Keratinocyte (primary cell): ENCODE data around the gene NAPA. TPM values are rescaled to one million over a fixed set of nuclear protein-coding genes. Genes with fewer than 3 reads are reported as not detected.

Experiments used
- DNase-seq: peaks from one replicate; pipeline ENCODE4 v3.0.0-alpha.2; 2011; ENCODE audit warnings: low read depth, missing footprints, low spot score
- FAIRE-seq: peaks from 2 replicates; lab custom pipeline; 2011; peaks lifted over from hg19 to GRCh38; lab: Jason Lieb, UNC
- H2AFZ ChIP-seq: 2 replicates; pipeline ENCODE4 v1.6.0; 2012; ENCODE audit warnings: low read length, control low read depth, inconsistent platforms; ENCODE audit not compliant: control insufficient read depth
- H3K27ac ChIP-seq: 2 replicates; pipeline ENCODE4 v1.5.1; 2011; ENCODE audit warnings: low read length; ENCODE audit not compliant: control insufficient read depth, insufficient read depth
- H3K27me3 ChIP-seq: 3 replicates; pipeline ENCODE4 v1.6.0; 2011; ENCODE audit warnings: low read length; ENCODE audit not compliant: control insufficient read depth, insufficient read depth; ENCODE audit errors: extremely low read depth
- H3K36me3 ChIP-seq, 2 experiments: 2 replicates in 1 of 2; 3 replicates in 1 of 2; pipeline ENCODE4 v1.5.1; 2011; ENCODE audit warnings: low read length in 2 of 2, mild to moderate bottlenecking in 1 of 2; ENCODE audit not compliant: control insufficient read depth in 2 of 2, insufficient read depth in 2 of 2; ENCODE audit errors: extremely low read depth in 1 of 2
- H3K4me1 ChIP-seq: 3 replicates; pipeline ENCODE4 v1.5.1; 2011; ENCODE audit warnings: low read length; ENCODE audit not compliant: control insufficient read depth, insufficient read depth; ENCODE audit errors: extremely low read depth
- H3K4me2 ChIP-seq: 3 replicates; pipeline ENCODE4 v1.6.0; 2011; ENCODE audit warnings: low read depth, low read length; ENCODE audit not compliant: control insufficient read depth, insufficient read depth; ENCODE audit errors: extremely low read depth
- H3K4me3 ChIP-seq, 3 experiments: fragments of 200-600 bp in 1 of 3; sonication (generic) in 1 of 3; 2 replicates in 2 of 3; 3 replicates in 1 of 3; pipeline ENCODE4 v1.5.1; 2011 to 2016; ENCODE audit warnings: low read length in 3 of 3, mild to moderate bottlenecking in 3 of 3, control low read depth in 2 of 3, inconsistent platforms in 1 of 3, low read depth in 1 of 3, mixed read lengths in 1 of 3, mixed run types in 1 of 3, moderate library complexity in 1 of 3; ENCODE audit not compliant: control insufficient read depth in 2 of 3, insufficient read depth in 2 of 3; ENCODE audit errors: extremely low read depth in 1 of 3
- H3K79me2 ChIP-seq: 2 replicates; pipeline ENCODE4 v1.6.0; 2012; ENCODE audit warnings: low read length; ENCODE audit not compliant: control insufficient read depth, insufficient read depth
- H3K9ac ChIP-seq: 3 replicates; pipeline ENCODE4 v1.6.0; 2011; ENCODE audit warnings: low read length; ENCODE audit not compliant: control insufficient read depth, insufficient read depth; ENCODE audit errors: extremely low read depth
- H3K9me1 ChIP-seq: 3 replicates; pipeline ENCODE4 v1.6.0; 2011; ENCODE audit warnings: low read length; ENCODE audit not compliant: control insufficient read depth, insufficient read depth; ENCODE audit errors: extremely low read depth
- H3K9me3 ChIP-seq: 2 replicates; pipeline ENCODE4 v1.5.1; 2012; ENCODE audit warnings: low read depth, low read length; ENCODE audit not compliant: control insufficient read depth
- H4K20me1 ChIP-seq: 3 replicates; pipeline ENCODE4 v1.6.0; 2011; ENCODE audit warnings: low read length; ENCODE audit not compliant: control insufficient read depth, insufficient read depth; ENCODE audit errors: extremely low read depth
- CTCF ChIP-seq, 3 experiments: IDR thresholded peaks in 1 of 3; conservative IDR thresholded peaks in 1 of 3; optimal IDR thresholded peaks in 1 of 3; 2 replicates in 2 of 3; 3 replicates in 1 of 3; pipeline versions ENCODE3 to v1.5.1; 2011; ENCODE audit warnings: low read length in 3 of 3, mild to moderate bottlenecking in 3 of 3, moderate library complexity in 2 of 3, control low read depth in 1 of 3, inconsistent platforms in 1 of 3; ENCODE audit not compliant: insufficient read depth in 2 of 3; ENCODE audit errors: extremely low read depth in 1 of 3
- EZH2 ChIP-seq: IDR thresholded peaks from one replicate; pipeline ENCODE4 v1.6.1; 2012; ENCODE audit warnings: inconsistent platforms, mild to moderate bottlenecking, low read length, moderate library complexity
- dilution Hi-C: fragments of 300-500 bp; cut with MboI; formaldehyde crosslinking; loops from one replicate; pipeline ENCODE4 v1.7.0; 2020; ENCODE audit warnings: low sequenced_read_pairs; ENCODE audit not compliant: extremely low pct_ligation_motif_present
- polyA minus RNA-seq, 3 experiments: library from RNA; depleted of rRNA, polyadenylated mRNA; stranded (reverse); fragments of >200 nt; gene quantifications; 1 replicate in 1 of 3; 2 replicates in 1 of 3; 3 replicates in 1 of 3; pipeline ENCODE4 v1.2.3, GENCODE V29; 2011
- polyA plus RNA-seq, 5 experiments: library from polyadenylated mRNA; depleted of rRNA in 3 of 5; stranded (reverse) in 3 of 5; stranded (forward) in 1 of 5; unstranded in 1 of 5; fragments of >200 nt; gene quantifications; 1 replicate in 1 of 5; 2 replicates in 3 of 5; 3 replicates in 1 of 5; pipeline versions ENCODE4 v1.2.1 to v1.2.3, GENCODE V29; 2011 to 2012; ENCODE audit warnings: missing spikeins in 2 of 5, low read depth in 1 of 5, low replicate concordance in 1 of 5

Gene NAPA
- 89.0 to 109 TPM (median 99.8 TPM) in 3 replicates for polyA plus RNA-seq
- polyA plus RNA-seq (2011; ENCODE audit: low read depth) = 46.1 TPM
- 92.6 and 132 TPM in 2 replicates for polyA plus RNA-seq (2011; cell fraction: cytosol; rRNA removed)
- 83.4 and 109 TPM in 2 replicates for polyA plus RNA-seq (2011; cell fraction: nucleus; rRNA removed)
- 80.8 and 130 TPM in 2 replicates for polyA plus RNA-seq (2012; ENCODE audit: low replicate concordance)
- polyA minus RNA-seq = 118 to 256 TPM (median 164 TPM) in 3 replicates
- polyA minus RNA-seq (2011; cell fraction: cytosol; rRNA and poly(A)+ RNA removed) = 175 TPM
- 56.7 and 65.0 TPM in 2 replicates for polyA minus RNA-seq (2011; cell fraction: nucleus; rRNA and poly(A)+ RNA removed)

GRCh38 chr19:47514869-47515588 is at the start of gene NAPA:
NAPA (minus strand) TSS chr19:47515063; CDS start chr19:47514940, 123 bp downstream.
- H3K4me3 ChIP-seq = peak within 1 kb of the TSS; percentile 87 to 97 (median 96)
- FAIRE-seq = peak; percentile 29
- peaks cover 40% of the 10 kb centered on the region for H3K4me1 ChIP-seq
- peak within 1 kb of the TSS; percentile 97 for H3K27ac ChIP-seq
- no peaks in the 10 kb centered on the region for H4K20me1 ChIP-seq
- peak; percentile 99 for DNase-seq
- peaks cover 43% of the 10 kb centered on the region for H3K79me2 ChIP-seq
- H3K4me2 ChIP-seq = peak within 1 kb of the TSS; percentile 91
- peak within 1 kb of the TSS; percentile 65 for H2AFZ ChIP-seq
- H3K36me3 ChIP-seq = no peaks in the 10 kb centered on the region
- no peaks in the 10 kb centered on the region for H3K9me1 ChIP-seq
- TF ChIP-seq EZH2 (no peak), CTCF (optimal IDR thresholded peaks at IDR 0.05 in 1 of 3, IDR thresholded peaks at IDR 0.05 in 1 of 3, conservative IDR thresholded peaks at IDR 0.05 in 1 of 3; ENCODE audit: extremely low read depth in 1 of 3, insufficient read depth in 2 of 3, low read length in 3 of 3) (peak in 1 of 3 experiments; percentile 49)
- dilution Hi-C loops = no loop called here
- H3K9me3 ChIP-seq = no peaks in the 10 kb centered on the region
- peak within 1 kb of the TSS; percentile 99 for H3K9ac ChIP-seq
- H3K27me3 ChIP-seq = no peaks in the 10 kb centered on the region

DNA sequence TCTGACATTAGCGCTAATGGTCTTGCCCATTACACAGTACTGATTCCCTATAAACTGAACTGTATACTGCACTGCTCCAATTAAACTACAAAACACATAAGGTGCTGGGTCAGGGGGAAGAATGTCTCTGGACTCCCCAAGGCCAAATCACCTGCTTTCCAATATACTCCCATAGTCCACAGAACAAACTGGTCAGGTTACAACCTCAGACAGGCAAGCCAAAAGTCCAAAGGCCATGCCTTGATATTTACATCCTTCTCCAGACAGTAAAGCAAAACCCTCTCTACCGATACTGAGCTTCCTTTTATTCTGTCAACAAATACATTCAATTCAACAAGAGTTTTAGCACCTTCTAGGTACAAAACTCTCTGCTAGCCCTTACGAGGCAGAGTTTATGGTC is 49.2 kb upstream of the NAPA start:
- Histone ChIP-seq H3K4me3 (no peak overlapping the region), H3K79me2 (no peaks in the 10 kb centered on the region), H4K20me1 (no peaks in the 10 kb centered on the region), H2AFZ (no peak overlapping the region), H3K9me1 (no peaks in the 10 kb centered on the region), H3K27ac (no peak overlapping the region), H3K4me1 (peaks cover 10% of the 10 kb centered on the region), H3K9ac (no peak overlapping the region), H3K36me3 (no peaks in the 10 kb centered on the region), H3K9me3 (no peaks in the 10 kb centered on the region), H3K4me2 (no peak overlapping the region), H3K27me3 (no peaks in the 10 kb centered on the region)
- FAIRE-seq (no peak), DNase-seq (no peak)
- TF ChIP-seq EZH2 (no peak), CTCF (optimal IDR thresholded peaks at IDR 0.05 in 1 of 3, IDR thresholded peaks at IDR 0.05 in 1 of 3, conservative IDR thresholded peaks at IDR 0.05 in 1 of 3; ENCODE audit: extremely low read depth in 1 of 3, insufficient read depth in 2 of 3, low read length in 3 of 3) (no peak)
- dilution Hi-C loops = no loop called here
